SK-N-SH (cell line): Measurements from ENCODE around the gene KRT37. TPM values are rescaled to one million over a fixed set of nuclear protein-coding genes. Genes with fewer than 3 reads are reported as not detected.

Source experiments
- CTCF ChIA-PET: fragments of 300-600, 350-600 bp; formaldehyde crosslinking; extraction: SDS; loops from one replicate; lab custom pipeline; 2021; lab: Yijun Ruan, JAX
- POLR2A ChIA-PET: fragments of 350-600 bp; sonication (Branson Sonifier 250); formaldehyde crosslinking; extraction: SDS; loops from one replicate; lab custom pipeline; 2020; ENCODE audit warnings: antibody characterized with exemption, inconsistent platforms; lab: Yijun Ruan, JAX
- DNase-seq: peaks from one replicate; pipeline ENCODE4 v3.0.0; 2012
- H2AFZ ChIP-seq: fragments of 200-600 bp; sonication (generic); 2 replicates; pipeline ENCODE4 v1.8.1; 2016; ENCODE audit warnings: antibody characterized with exemption, mild to moderate bottlenecking, low read depth
- H3F3A ChIP-seq: fragments of 200-600 bp; sonication (generic); replicated peaks from 2 replicates; pipeline ENCODE3; 2016; ENCODE audit warnings: antibody characterized with exemption, mild to moderate bottlenecking; ENCODE audit not compliant: insufficient read depth
- H3K27ac ChIP-seq, 2 experiments: fragments of 200-500 bp in 1 of 2; fragments of 200-600 bp in 1 of 2; sonication (Bioruptor generic) in 1 of 2; sonication (generic), shearing (Covaris generic) in 1 of 2; 2 replicates each; pipeline versions ENCODE4 v1.5.1 to v1.6.1; 2014 to 2016; ENCODE audit warnings: low read depth in 2 of 2, inconsistent platforms in 1 of 2, low read length in 1 of 2, mild to moderate bottlenecking in 1 of 2, mixed read lengths in 1 of 2
- H3K27me3 ChIP-seq: fragments of 200-600 bp; sonication (generic), shearing (Covaris generic); 2 replicates; pipeline ENCODE4 v1.6.1; 2016; ENCODE audit warnings: mixed run types; ENCODE audit not compliant: insufficient read depth
- H3K36me3 ChIP-seq, 2 experiments: fragments of 200-500 bp in 1 of 2; fragments of 200-600 bp in 1 of 2; sonication (Bioruptor generic) in 1 of 2; sonication (generic) in 1 of 2; replicated peaks in 1 of 2; 2 replicates each; pipeline versions ENCODE3 to v1.5.1; 2014 to 2016; ENCODE audit warnings: low read length in 1 of 2, mild to moderate bottlenecking in 1 of 2; ENCODE audit not compliant: insufficient read depth in 2 of 2, control insufficient read depth in 1 of 2
- H3K4me1 ChIP-seq, 2 experiments: fragments of 200-500 bp in 1 of 2; fragments of 200-600 bp in 1 of 2; sonication (Bioruptor generic) in 1 of 2; sonication (generic), shearing (Covaris generic) in 1 of 2; 2 replicates each; pipeline versions ENCODE4 v1.5.1 to v1.6.1; 2014 to 2016; ENCODE audit warnings: low read depth in 1 of 2, low read length in 1 of 2, mixed run types in 1 of 2; ENCODE audit not compliant: insufficient read depth in 2 of 2, control insufficient read depth in 1 of 2
- H3K4me2 ChIP-seq: fragments of 200-600 bp; sonication (generic), shearing (Covaris generic); 2 replicates; pipeline ENCODE4 v1.6.1; 2017; ENCODE audit warnings: mixed run types
- H3K4me3 ChIP-seq, 2 experiments: fragments of 200-500 bp in 1 of 2; fragments of 200-600 bp in 1 of 2; sonication (Bioruptor generic) in 1 of 2; sonication (generic), shearing (Covaris generic) in 1 of 2; 2 replicates each; pipeline versions ENCODE4 v1.5.1 to v1.8.1; 2014 to 2016; ENCODE audit warnings: low read depth in 2 of 2, inconsistent platforms in 1 of 2, low read length in 1 of 2, mild to moderate bottlenecking in 1 of 2, mixed read lengths in 1 of 2, moderate library complexity in 1 of 2
- H3K79me2 ChIP-seq: fragments of 200-600 bp; sonication (generic); 2 replicates; pipeline ENCODE4 v1.8.1; 2017; ENCODE audit warnings: mild to moderate bottlenecking; ENCODE audit not compliant: insufficient read depth
- H3K9ac ChIP-seq: fragments of 200-600 bp; sonication (generic); 2 replicates; pipeline ENCODE4 v1.6.1; 2017; ENCODE audit warnings: mixed run types
- H3K9me2 ChIP-seq: fragments of 200-600 bp; sonication (generic); 2 replicates; pipeline ENCODE4 v1.6.1; 2017; ENCODE audit warnings: mixed run types
- H3K9me3 ChIP-seq: fragments of 200-600 bp; sonication (generic); 2 replicates; pipeline ENCODE4 v1.6.1; 2017; ENCODE audit warnings: mixed run types, mild to moderate bottlenecking, moderate library complexity
- H4K20me1 ChIP-seq: fragments of 200-600 bp; sonication (generic); 2 replicates; pipeline ENCODE4 v1.6.1; 2017; ENCODE audit warnings: mild to moderate bottlenecking, mixed run types; ENCODE audit not compliant: insufficient read depth
- CHD2 ChIP-seq: fragments of 150-350 bp; IDR thresholded peaks from 2 replicates; pipeline ENCODE4 v1.6.1; 2018; ENCODE audit warnings: low read length; ENCODE audit not compliant: partially characterized antibody
- ELF1 ChIP-seq: IDR thresholded peaks from 2 replicates; pipeline ENCODE4 v1.4.0; 2012
- EP300 ChIP-seq, 2 experiments: IDR thresholded peaks; 2 replicates each; pipeline versions ENCODE4 v1.4.0 to v1.6.1; 2012; ENCODE audit warnings: borderline replicate concordance in 1 of 2, low read depth in 1 of 2, low read length in 1 of 2
- EZH2phosphoT487 ChIP-seq: fragments of 200-600 bp; sonication (generic); IDR thresholded peaks from 2 replicates; pipeline ENCODE4 v1.6.1; 2017; ENCODE audit warnings: low read depth, mixed run types, mild to moderate bottlenecking, antibody characterized with exemption, moderate library complexity, borderline replicate concordance
- FOSL2 ChIP-seq: IDR thresholded peaks from 2 replicates; pipeline ENCODE4 v1.4.0; 2012; ENCODE audit warnings: low read depth, mild to moderate bottlenecking, moderate library complexity, borderline replicate concordance
- GATA2 ChIP-seq: sonication (generic); formaldehyde crosslinking; IDR thresholded peaks from 2 replicates; pipeline ENCODE4 v1.5.0; 2020; ENCODE audit warnings: mild to moderate bottlenecking, missing genetic modification reagents
- JUND ChIP-seq: IDR thresholded peaks from 2 replicates; pipeline ENCODE4 v1.4.0; 2012
- NFIC ChIP-seq: IDR thresholded peaks from 2 replicates; pipeline ENCODE4 v1.4.0; 2012; ENCODE audit warnings: borderline replicate concordance
- NRF1 ChIP-seq: IDR thresholded peaks from 2 replicates; pipeline ENCODE4 v1.6.1; 2012; ENCODE audit warnings: low read depth, mild to moderate bottlenecking, low read length
- POLR2AphosphoS5 ChIP-seq: IDR thresholded peaks from 2 replicates; pipeline ENCODE4 v1.6.1; 2012; ENCODE audit warnings: low read depth, low read length
- SMC3 ChIP-seq: IDR thresholded peaks from 2 replicates; pipeline ENCODE4 v1.6.1; 2012; ENCODE audit warnings: low read depth, low read length, improper control_type of control experiment
- TAF1 ChIP-seq: IDR thresholded peaks from 2 replicates; pipeline ENCODE4 v1.6.1; 2012; ENCODE audit warnings: low read depth, mild to moderate bottlenecking, low read length, moderate library complexity, borderline replicate concordance
- TCF12 ChIP-seq: IDR thresholded peaks from 2 replicates; pipeline ENCODE4 v1.4.0; 2012
- YY1 ChIP-seq: IDR thresholded peaks from 2 replicates; pipeline ENCODE4 v1.4.0; 2012; ENCODE audit warnings: low read depth, mild to moderate bottlenecking
- WGBS: methylation state at CpG from one replicate; pipeline ENCODE4 v1.1.6; 2017; ENCODE audit warnings: low lambda C conversion rate; 5-methylcytosine and 5-hydroxymethylcytosine counted together
- polyA plus RNA-seq, 3 experiments: library from polyadenylated mRNA; depleted of rRNA; stranded (reverse); fragments of >200 nt; gene quantifications; 2 replicates each; pipeline ENCODE4 v1.2.3, GENCODE V29; 2012
- TF ChIP-seq, protein P1 (sequence below): fragments of 200-600 bp; sonication (generic); IDR thresholded peaks from 2 replicates; pipeline ENCODE4 v1.6.1; 2017; ENCODE audit warnings: antibody characterized with exemption, mild to moderate bottlenecking, moderate library complexity
- TF ChIP-seq, protein P2 (sequence below): IDR thresholded peaks from 2 replicates; pipeline ENCODE4 v1.4.0; 2012; ENCODE audit warnings: low read depth
- TF ChIP-seq, protein P3 (sequence below): IDR thresholded peaks from 2 replicates; pipeline ENCODE4 v1.4.0; 2012; ENCODE audit warnings: low read depth, borderline replicate concordance
- TF ChIP-seq, protein P4 (sequence below): IDR thresholded peaks from 2 replicates; pipeline ENCODE4 v1.4.0; 2012; ENCODE audit warnings: low read depth, borderline replicate concordance
- TF ChIP-seq, protein P5 (sequence below): fragments of 150-350 bp; IDR thresholded peaks from 2 replicates; pipeline ENCODE4 v1.6.1; 2017; ENCODE audit warnings: antibody characterized with exemption, low read length, low read depth, borderline replicate concordance

Gene KRT37
- polyA plus RNA-seq, 1 of the 3 experiments (the other 2 are of a cell fraction) = not detected

DNA sequence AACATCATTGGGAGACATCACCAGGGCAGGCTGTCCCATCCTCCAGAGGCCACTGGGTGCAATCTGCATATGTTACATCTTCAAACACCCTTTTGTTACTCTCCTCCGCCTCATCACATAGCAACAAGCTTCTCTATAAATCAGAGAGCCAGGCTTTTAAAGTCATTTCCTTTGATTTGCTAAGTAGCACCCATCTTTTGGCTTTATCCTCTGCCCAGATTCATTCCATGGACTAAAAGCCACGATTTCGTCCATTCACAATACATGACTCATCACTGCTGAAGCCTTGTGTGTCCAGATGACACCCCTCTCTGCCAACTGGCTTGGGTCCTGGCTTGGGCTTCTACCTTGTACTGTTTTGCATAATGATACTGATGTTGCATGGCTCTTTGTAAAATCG lies 18.4 kb upstream of the KRT37 start:
- Histone ChIP-seq H3K4me1 (no peaks in the 10 kb centered on the region), H3K9ac (no peak overlapping the region), H3K27ac (no peak overlapping the region), H3F3A (peaks cover 9% of the 10 kb centered on the region), H3K27me3 (no peaks in the 10 kb centered on the region; the same call in 1 of the 2 replicates), H3K4me3 (no peak overlapping the region), H3K79me2 (no peaks in the 10 kb centered on the region), H3K36me3 (no peaks in the 10 kb centered on the region), H3K9me2 (no peaks in the 10 kb centered on the region), H3K9me3 (no peaks in the 10 kb centered on the region), H4K20me1 (no peaks in the 10 kb centered on the region), H3K4me2 (0 out of 2 replicates have a peak overlapping the region, but pooled peaks have one; percentile 18), H2AFZ (no peak overlapping the region)
- TF ChIP-seq SMC3 (no peak), TAF1 (no peak), FOSL2 (peak; percentile 34; the same call in 1 of the 2 replicates), YY1 (no peak), GATA2 (CRISPR knock-in tag) (no peak), NFIC (no peak)
- TF ChIP-seq, protein P1, sequence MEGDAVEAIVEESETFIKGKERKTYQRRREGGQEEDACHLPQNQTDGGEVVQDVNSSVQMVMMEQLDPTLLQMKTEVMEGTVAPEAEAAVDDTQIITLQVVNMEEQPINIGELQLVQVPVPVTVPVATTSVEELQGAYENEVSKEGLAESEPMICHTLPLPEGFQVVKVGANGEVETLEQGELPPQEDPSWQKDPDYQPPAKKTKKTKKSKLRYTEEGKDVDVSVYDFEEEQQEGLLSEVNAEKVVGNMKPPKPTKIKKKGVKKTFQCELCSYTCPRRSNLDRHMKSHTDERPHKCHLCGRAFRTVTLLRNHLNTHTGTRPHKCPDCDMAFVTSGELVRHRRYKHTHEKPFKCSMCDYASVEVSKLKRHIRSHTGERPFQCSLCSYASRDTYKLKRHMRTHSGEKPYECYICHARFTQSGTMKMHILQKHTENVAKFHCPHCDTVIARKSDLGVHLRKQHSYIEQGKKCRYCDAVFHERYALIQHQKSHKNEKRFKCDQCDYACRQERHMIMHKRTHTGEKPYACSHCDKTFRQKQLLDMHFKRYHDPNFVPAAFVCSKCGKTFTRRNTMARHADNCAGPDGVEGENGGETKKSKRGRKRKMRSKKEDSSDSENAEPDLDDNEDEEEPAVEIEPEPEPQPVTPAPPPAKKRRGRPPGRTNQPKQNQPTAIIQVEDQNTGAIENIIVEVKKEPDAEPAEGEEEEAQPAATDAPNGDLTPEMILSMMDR = no peak
- DNase-seq = no peak
- ChIA-PET CTCF (interaction anchor here (1.2 kb wide), 1 partner anchor 120 kb away, joined by 3 read pairs; no protein-coding TSS in a partner anchor), POLR2A (no interaction called here)
- 20% methylated on average over 4 of the region's 4 CpGs for WGBS

DNA sequence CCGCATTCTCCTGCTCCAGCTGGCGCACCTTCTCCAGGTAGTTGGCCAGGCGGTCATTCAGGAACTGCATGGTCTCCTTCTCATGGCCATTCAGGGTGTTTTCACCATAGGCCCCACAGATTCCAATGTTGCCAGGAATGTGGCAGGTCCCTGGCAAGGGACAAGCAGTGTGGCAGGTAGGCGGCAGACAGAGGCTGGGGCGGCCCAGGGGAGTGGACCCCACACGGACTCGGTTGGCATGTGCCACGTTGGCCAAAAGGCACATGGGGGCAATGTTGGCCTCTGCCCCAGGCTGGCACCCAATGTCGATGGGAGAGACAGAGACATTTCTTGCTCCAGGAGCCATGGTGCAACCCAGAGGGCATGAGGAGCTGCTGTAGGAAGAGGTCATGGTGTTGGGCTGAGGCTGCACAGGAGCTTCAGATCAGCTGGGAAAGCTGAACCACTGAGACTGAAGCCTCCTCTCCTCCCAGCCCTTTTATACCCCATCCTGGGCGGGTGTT lies 16.2 kb upstream of the KRT37 start, which contains the start of gene KRT38:
TSS of gene KRT38 (minus strand) at position 453 of the 503 bp plus-strand sequence. CDS start at position 391, 62 bp downstream.
- no peak within 1 kb of the TSS for H3K27ac ChIP-seq
- H3F3A ChIP-seq = no peaks in the 10 kb centered on the region
- no peak for DNase-seq
- no peaks in the 10 kb centered on the region for H3K9me3 ChIP-seq
- H3K9me2 ChIP-seq = no peaks in the 10 kb centered on the region
- no peaks in the 10 kb centered on the region; the same call in 1 of the 2 replicates for H3K27me3 ChIP-seq
- no peak within 1 kb of the TSS for H3K4me2 ChIP-seq
- no peaks in the 10 kb centered on the region for H4K20me1 ChIP-seq
- no peak within 1 kb of the TSS for H2AFZ ChIP-seq
- no peaks in the 10 kb centered on the region for H3K36me3 ChIP-seq
- CTCF ChIA-PET = interaction anchor here (1.8 kb wide), 1 partner anchor 109 kb away, joined by 5 read pairs; no protein-coding TSS in a partner anchor
- TF ChIP-seq, protein P2, sequence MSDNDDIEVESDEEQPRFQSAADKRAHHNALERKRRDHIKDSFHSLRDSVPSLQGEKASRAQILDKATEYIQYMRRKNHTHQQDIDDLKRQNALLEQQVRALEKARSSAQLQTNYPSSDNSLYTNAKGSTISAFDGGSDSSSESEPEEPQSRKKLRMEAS = no peak
- TF ChIP-seq JUND = no peak
- no peak for TF ChIP-seq EP300 (IDR thresholded peaks at IDR 0.05; ENCODE audit: borderline replicate concordance in 1 of 2, low read depth in 1 of 2, low read length in 1 of 2)
- TF ChIP-seq CHD2 = no peak
- TF ChIP-seq GATA2 (CRISPR knock-in tag) = no peak
- TF ChIP-seq, protein P3, sequence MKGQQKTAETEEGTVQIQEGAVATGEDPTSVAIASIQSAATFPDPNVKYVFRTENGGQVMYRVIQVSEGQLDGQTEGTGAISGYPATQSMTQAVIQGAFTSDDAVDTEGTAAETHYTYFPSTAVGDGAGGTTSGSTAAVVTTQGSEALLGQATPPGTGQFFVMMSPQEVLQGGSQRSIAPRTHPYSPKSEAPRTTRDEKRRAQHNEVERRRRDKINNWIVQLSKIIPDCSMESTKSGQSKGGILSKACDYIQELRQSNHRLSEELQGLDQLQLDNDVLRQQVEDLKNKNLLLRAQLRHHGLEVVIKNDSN = no peak
- TF ChIP-seq POLR2AphosphoS5 = no peak
- no peak for TF ChIP-seq EZH2phosphoT487
- TF ChIP-seq ELF1 = no peak
- TF ChIP-seq NRF1 = no peak
- TF ChIP-seq, protein P4, sequence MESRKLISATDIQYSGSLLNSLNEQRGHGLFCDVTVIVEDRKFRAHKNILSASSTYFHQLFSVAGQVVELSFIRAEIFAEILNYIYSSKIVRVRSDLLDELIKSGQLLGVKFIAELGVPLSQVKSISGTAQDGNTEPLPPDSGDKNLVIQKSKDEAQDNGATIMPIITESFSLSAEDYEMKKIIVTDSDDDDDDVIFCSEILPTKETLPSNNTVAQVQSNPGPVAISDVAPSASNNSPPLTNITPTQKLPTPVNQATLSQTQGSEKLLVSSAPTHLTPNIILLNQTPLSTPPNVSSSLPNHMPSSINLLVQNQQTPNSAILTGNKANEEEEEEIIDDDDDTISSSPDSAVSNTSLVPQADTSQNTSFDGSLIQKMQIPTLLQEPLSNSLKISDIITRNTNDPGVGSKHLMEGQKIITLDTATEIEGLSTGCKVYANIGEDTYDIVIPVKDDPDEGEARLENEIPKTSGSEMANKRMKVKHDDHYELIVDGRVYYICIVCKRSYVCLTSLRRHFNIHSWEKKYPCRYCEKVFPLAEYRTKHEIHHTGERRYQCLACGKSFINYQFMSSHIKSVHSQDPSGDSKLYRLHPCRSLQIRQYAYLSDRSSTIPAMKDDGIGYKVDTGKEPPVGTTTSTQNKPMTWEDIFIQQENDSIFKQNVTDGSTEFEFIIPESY = no peak
- TF ChIP-seq, protein P5, sequence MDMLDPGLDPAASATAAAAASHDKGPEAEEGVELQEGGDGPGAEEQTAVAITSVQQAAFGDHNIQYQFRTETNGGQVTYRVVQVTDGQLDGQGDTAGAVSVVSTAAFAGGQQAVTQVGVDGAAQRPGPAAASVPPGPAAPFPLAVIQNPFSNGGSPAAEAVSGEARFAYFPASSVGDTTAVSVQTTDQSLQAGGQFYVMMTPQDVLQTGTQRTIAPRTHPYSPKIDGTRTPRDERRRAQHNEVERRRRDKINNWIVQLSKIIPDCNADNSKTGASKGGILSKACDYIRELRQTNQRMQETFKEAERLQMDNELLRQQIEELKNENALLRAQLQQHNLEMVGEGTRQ = no peak
- no peak for TF ChIP-seq TCF12
- 39% methylated on average over 10 of the region's 10 CpGs for WGBS
- no peaks in the 10 kb centered on the region for H3K79me2 ChIP-seq
- POLR2A ChIA-PET = no interaction called here
- no peaks in the 10 kb centered on the region for H3K4me1 ChIP-seq
- no peak within 1 kb of the TSS for H3K4me3 ChIP-seq
- H3K9ac ChIP-seq = no peak within 1 kb of the TSS
